Glomerular visceral epithelial cell (primary cell): ENCODE measurements around the gene TMEM184B.

ENCODE experiments used
- DNase-seq: peaks from one replicate; pipeline ENCODE4 v3.0.0-alpha.2; 2016; ENCODE audit errors: extremely low spot score

The TMEM184B gene

GRCh38 chr22:38205261-38206128 lies 67.3 kb downstream of the TMEM184B start:
- no peak for DNase-seq

- peak; percentile 41 for DNase-seq
Observed at GRCh38 chr22:38204784-38205183, 68.0 kb downstream of the TMEM184B start.

DNA sequence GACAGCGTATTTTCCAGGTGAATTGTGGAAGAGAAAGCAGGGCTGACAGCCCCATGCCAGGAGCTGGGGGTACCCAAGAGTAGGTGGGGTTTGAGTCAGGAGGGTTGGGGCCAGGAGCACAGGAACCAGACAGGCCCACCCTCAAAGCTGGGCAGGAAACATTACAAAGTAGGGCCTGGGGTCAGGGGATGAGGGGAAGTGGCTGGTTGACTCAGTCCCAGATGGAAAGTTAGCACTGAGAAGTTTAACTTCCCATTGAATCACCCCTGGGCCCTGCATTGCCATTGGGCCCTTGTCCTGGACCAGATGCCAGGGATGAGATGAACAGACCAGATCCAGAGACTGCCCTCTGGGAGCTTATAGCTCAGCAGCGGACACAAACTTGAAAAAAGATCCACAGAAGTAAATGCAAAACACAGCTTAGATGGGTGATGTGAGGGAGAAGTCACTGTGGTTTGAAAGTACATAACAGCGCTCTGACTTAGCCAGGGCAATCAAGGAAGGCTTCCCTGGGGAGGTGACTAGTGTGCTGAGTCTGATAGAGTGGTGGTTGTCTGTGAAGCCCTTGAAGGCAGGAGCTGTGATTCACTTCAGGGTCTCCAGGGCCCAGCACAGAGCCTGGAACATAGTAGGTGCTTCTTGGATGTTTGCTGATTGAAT lies 68.8 kb downstream of the TMEM184B start:
- no peak for DNase-seq

GRCh38 chr22:38203090-38203810 lies 69.6 kb downstream of the TMEM184B start:
- peak; percentile 62 for DNase-seq

GRCh38 chr22:38202437-38203089 lies 70.2 kb downstream of the TMEM184B start:
- peak; percentile 60 for DNase-seq

DNA sequence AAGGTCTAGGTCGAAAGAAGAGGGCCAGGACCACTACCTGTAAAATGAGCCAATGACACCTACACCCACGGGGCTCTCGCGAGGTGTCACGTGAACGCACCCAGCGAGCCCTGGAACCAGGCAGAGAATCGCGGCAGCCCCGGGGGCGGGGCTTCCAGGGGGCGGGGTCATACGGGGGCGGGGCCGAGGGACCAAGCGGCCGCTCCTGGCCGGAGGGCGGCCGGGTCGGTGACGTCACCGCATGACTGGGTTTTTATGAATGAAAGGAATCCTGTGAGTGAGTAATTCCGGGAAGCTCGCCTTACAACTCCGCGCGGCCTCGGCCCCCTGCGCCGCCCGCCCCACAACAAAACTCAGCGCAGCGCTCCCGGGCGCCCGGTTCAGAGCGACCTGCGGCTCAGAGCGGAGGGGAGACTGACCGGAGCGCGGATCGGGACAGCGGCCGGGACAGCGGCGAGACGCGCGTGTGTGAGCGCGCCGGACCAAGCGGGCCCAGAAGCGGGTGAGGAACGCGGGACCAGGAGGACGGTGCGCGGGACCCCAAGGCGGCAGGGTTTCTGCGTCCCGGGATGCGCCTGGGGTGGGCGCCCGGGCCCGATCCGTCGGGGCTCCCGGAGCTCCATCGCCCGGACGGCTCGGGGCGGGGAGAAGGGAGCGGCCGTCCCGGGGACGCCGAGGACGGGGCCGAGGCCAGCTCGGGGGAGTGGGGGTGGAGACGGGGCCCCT lies 70.9 kb downstream of the TMEM184B start, which contains the start of gene MAFF:
MAFF (plus strand) TSS at position 284 of the 726 bp plus-strand sequence. CDS start 11,860 bp downstream, outside the sequence.
- DNase-seq: peak; percentile 97

GRCh38 chr22:38201371-38201710 lies 71.5 kb downstream of the TMEM184B start:
- DNase-seq: no peak

DNA sequence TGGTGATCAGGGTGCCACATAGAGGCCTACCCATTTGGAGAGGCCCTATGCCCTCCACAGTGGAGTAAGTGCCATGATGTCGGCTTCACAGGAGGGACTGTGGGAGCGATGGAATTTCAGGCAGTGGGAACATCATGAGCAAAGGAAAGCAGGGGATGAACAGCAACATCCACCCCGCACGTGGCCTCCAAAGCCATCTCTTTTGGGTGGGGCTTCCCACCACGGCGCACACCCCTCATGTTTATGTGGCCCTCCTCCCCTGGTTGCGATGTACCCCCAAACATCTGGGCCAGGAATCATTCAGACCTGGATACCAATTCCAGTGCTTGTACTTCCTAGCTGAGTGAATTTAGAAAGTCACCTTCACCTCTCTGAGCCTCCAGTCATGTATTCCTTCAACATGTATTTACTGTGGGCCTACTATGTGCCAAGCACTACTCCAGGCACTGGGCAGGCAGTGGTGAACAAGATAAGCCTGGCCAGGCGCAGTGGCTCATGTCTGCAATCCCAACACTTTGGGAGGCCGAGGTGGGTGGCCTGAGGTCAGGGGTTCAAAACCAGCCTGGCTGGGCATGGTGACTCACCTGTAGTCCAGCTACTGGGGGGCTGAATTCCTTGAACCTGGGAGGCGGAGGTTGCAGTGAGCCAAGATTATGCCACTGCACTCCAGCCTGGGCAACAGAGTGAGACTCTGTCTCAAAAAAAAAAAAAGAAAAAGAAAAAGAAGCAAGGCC lies 72.8 kb downstream of the TMEM184B start:
- DNase-seq: no peak

GRCh38 chr22:38196791-38197419 lies 75.9 kb downstream of the TMEM184B start:
- no peak for DNase-seq

DNA sequence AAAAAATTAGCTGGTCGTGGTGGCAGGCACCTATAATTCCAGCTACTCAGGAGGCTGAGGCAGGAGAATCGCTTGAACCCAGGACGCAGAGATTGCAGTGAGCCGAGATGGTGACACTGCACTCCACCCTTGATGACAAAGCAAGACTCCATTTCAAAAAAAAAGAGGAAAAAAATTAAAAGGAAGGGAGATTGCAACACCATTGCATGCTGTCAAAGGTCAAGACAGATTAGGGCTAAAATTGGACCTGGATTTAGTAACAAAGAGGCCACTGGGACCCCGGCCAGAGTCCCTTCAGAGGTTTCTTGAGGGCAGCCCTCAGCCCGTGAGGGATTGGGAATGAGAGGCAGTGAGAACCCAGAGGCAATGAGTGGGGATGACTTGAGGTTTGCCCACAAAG lies 79.2 kb downstream of the TMEM184B start:
- no peak for DNase-seq

DNA sequence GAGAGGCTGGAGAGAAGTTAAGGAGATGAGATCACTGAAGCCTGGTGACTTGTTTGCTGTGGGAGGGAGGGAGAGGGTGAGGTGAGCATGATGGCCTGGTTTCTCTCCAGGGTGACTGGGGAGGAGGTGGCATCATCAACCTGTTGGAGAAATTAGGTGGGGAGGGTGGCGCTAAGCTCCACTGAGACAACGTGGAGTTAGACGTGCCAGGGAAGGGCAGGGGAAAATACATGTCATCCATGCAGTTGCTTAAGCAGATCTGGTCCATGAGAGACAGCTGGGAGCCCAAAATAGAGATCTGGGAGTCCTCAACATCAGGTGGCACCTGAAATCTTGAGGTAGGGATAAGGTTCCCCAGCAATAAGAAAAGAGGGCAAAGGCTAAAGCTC lies 80.3 kb downstream of the TMEM184B start:
- DNase-seq: no peak

GRCh38 chr22:38191731-38192474 lies 80.9 kb downstream of the TMEM184B start:
- DNase-seq: no peak

- no peak for DNase-seq
Observed at GRCh38 chr22:38191055-38191454, 81.8 kb downstream of the TMEM184B start.

DNA sequence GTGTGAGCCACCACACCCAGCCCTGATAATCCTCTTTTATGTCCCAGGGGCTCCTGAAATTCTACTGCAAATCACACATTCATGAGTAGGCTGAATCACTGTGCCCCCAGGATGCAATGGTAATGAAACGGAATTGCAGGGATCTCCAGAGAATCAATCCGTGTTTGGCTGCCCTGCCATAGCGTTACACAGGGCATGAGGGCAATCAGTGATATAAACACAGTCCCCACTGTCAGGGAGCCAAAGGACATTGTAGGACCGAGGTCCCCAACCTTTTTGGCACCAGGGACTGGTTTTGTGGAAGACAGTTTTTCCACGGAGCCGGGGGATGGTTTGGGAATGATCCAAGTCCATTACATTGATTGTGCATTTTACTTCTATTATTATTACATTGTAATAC lies 82.2 kb downstream of the TMEM184B start:
- DNase-seq: no peak

GRCh38 chr22:38189104-38189503 lies 83.7 kb downstream of the TMEM184B start:
- no peak for DNase-seq

DNA sequence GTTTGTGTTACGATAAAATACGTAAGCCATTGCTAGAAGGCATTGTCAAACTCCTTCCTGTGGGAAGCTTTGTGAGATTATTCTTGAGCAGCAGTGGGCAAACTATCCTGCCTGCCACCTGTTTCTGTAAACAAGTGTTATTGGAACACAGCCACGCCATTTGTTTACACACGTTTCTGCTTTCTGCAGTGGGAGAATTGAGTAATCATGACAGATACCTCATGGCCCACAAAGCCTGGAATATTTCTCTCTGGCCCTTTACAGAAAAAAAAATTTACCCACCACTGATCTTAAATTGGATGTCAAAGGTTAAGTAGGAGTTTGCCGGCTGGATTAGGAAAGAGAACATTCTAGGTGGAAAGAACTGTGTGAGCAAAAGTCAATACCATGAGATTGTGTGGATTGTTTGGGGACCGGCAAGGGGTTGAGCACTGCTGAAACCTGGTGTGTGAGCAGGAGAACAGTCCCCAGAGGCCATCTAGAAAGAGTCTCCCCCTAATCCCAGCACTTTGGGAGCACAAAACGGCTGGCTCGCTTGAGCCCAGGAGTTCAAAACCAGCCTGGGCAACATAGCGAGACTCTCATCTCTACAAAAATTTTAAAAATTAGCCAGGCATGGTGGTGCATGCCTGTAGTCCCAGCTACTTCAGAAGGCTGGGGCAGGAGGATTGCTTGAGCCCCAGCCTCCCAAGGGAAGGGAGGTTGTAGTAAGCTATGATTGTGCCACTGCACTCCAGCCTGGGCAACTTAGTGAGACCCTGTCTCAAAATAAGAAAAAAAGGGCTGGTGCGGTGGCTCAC lies 85.2 kb downstream of the TMEM184B start:
- DNase-seq: no peak

DNA sequence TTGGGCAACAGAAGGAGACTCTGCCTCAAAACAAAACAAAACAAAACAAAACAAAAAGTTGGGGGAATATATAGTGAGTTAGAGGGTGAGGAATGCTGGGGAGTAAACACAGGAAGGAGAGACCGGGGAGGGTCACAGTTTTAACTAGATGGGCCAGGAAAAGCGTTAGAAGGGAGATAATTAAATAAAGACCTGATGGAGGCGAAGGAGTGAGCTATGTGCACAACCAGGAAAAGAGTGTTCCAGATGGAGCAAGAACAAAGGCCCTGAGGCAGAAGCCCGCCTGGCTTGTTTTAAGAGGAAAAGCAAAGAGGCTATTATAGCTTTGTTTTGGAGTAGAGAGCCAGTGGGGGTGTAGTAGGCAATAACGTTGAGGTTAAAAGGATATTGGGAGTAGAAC lies 86.4 kb downstream of the TMEM184B start:
- no peak for DNase-seq

- DNase-seq: no peak
Observed at GRCh38 chr22:38184788-38185187, 88.0 kb downstream of the TMEM184B start.
